GM12878 (cell line): ENCODE measurements around the gene ZSWIM7. TPM values are rescaled to one million over a fixed set of nuclear protein-coding genes. Genes with fewer than 3 reads are reported as not detected.

Experiments used
- ATAC-seq: fragments of 200-7000 bp; cut with Tn5 transposase; 3 replicates; pipeline ENCODE4 v1.9.1; 2020; ENCODE audit warnings: mild to moderate bottlenecking, moderate library complexity
- BruUV-seq: library from RNA; stranded (reverse); fragments of 400-500 nt; replicated peaks from 2 replicates; lab custom pipeline; 2021; lab: Mats Ljungman, UMichigan
- CTCF ChIA-PET: fragments of 300-600 bp; sonication (Branson Sonifier 250); formaldehyde crosslinking; extraction: SDS; loops from one replicate; lab custom pipeline; 2021; ENCODE audit warnings: inconsistent platforms; lab: Yijun Ruan, JAX
- POLR2A ChIA-PET: fragments of 350-600 bp; formaldehyde crosslinking; extraction: SDS; loops from one replicate; lab custom pipeline; 2021; ENCODE audit warnings: inconsistent platforms; lab: Charles Lee
- RAD21 ChIA-PET: fragments of 300-600 bp; sonication (Branson Sonifier 250); formaldehyde crosslinking; loops from one replicate; lab custom pipeline; 2023; ENCODE audit warnings: antibody characterized with exemption; ENCODE audit not compliant: unreplicated experiment; lab: Charles Lee
- SMC1A ChIA-PET: fragments of 300-600 bp; sonication (Branson Sonifier 250); formaldehyde crosslinking; loops from one replicate; lab custom pipeline; 2023; ENCODE audit not compliant: unreplicated experiment, uncharacterized antibody; lab: Charles Lee
- DNase-seq: peaks from one replicate; pipeline ENCODE4 v3.0.0-alpha.2; 2011; ENCODE audit warnings: low read depth, low spot score
- FAIRE-seq: peaks from 3 replicates; lab custom pipeline; 2011; peaks lifted over from hg19 to GRCh38; lab: Jason Lieb, UNC
- H2AFZ ChIP-seq: 2 replicates; pipeline ENCODE4 v1.6.0; 2011; ENCODE audit warnings: low read depth, low read length, control low read depth; ENCODE audit not compliant: control insufficient read depth
- H3K27ac ChIP-seq: 2 replicates; pipeline ENCODE4 v1.5.1; 2011; ENCODE audit warnings: control low read depth; ENCODE audit not compliant: control insufficient read depth, insufficient read depth
- H3K27me3 ChIP-seq, 2 experiments: replicated peaks in 1 of 2; 2 replicates each; pipeline versions ENCODE4 v1.6.0 to v1.6.1; 2011; ENCODE audit warnings: low read length in 1 of 2; ENCODE audit not compliant: control insufficient read depth in 2 of 2, insufficient read depth in 2 of 2
- H3K36me3 ChIP-seq, 2 experiments: 2 replicates each; pipeline ENCODE4 v1.5.1; 2011; ENCODE audit warnings: low read length in 1 of 2; ENCODE audit not compliant: control insufficient read depth in 2 of 2, insufficient read depth in 2 of 2
- H3K4me1 ChIP-seq: 2 replicates; pipeline ENCODE4 v1.6.1; 2011; ENCODE audit warnings: mild to moderate bottlenecking, low read length, moderate library complexity, mixed read lengths; ENCODE audit not compliant: control insufficient read depth, insufficient read depth
- H3K4me2 ChIP-seq: 2 replicates; pipeline ENCODE4 v1.6.0; 2011; ENCODE audit warnings: control low read depth; ENCODE audit not compliant: control insufficient read depth, insufficient read depth
- H3K4me3 ChIP-seq: fragments of 200-600 bp; sonication (generic); 2 replicates; pipeline ENCODE4 v1.5.1; 2016
- H3K79me2 ChIP-seq: 2 replicates; pipeline ENCODE4 v1.6.0; 2011; ENCODE audit warnings: low read length; ENCODE audit not compliant: control insufficient read depth, insufficient read depth
- H3K9ac ChIP-seq: 2 replicates; pipeline ENCODE4 v1.8.0; 2011; ENCODE audit warnings: low read length, control low read depth, mixed read lengths; ENCODE audit not compliant: control insufficient read depth, insufficient read depth
- H3K9me3 ChIP-seq: replicated peaks from 3 replicates; pipeline ENCODE4 v1.5.1; 2011; ENCODE audit warnings: mild to moderate bottlenecking, low read length; ENCODE audit not compliant: control insufficient read depth, insufficient read depth
- H4K20me1 ChIP-seq: 2 replicates; pipeline ENCODE4 v1.6.0; 2011; ENCODE audit not compliant: control insufficient read depth, insufficient read depth
- BACH1 ChIP-seq: fragments of 450-650 bp; IDR thresholded peaks from 2 replicates; pipeline ENCODE4 v1.6.1; 2017; ENCODE audit warnings: mild to moderate bottlenecking, borderline replicate concordance
- CHD1 ChIP-seq: IDR thresholded peaks from 2 replicates; pipeline ENCODE4 v1.6.1; 2012; ENCODE audit warnings: low read depth, low read length, improper control_type of control experiment
- FOXM1 ChIP-seq: IDR thresholded peaks from 2 replicates; pipeline ENCODE4 v1.6.1; 2012; ENCODE audit warnings: low read depth, mild to moderate bottlenecking, inconsistent platforms, low read length, moderate library complexity
- IRF3 ChIP-seq: fragments of 450-650 bp; IDR thresholded peaks from 2 replicates; pipeline ENCODE4 v1.6.1; 2014; ENCODE audit warnings: mild to moderate bottlenecking
- MTA3 ChIP-seq: IDR thresholded peaks from 2 replicates; pipeline ENCODE4 v1.6.1; 2012; ENCODE audit warnings: low read length, inconsistent platforms, borderline replicate concordance
- NFYA ChIP-seq: IDR thresholded peaks from 2 replicates; pipeline ENCODE4 v1.6.1; 2011; ENCODE audit warnings: low read depth, mild to moderate bottlenecking, low read length, improper control_type of control experiment, borderline replicate concordance
- PAX8 ChIP-seq: fragments of 450-650 bp; IDR thresholded peaks from 2 replicates; pipeline ENCODE4 v1.6.1; 2017; ENCODE audit warnings: mild to moderate bottlenecking, moderate library complexity
- PML ChIP-seq: IDR thresholded peaks from 2 replicates; pipeline ENCODE4 v1.6.1; 2012; ENCODE audit warnings: low read length, inconsistent platforms
- POLR2AphosphoS2 ChIP-seq: IDR thresholded peaks from 2 replicates; pipeline ENCODE4 v1.6.1; 2011; ENCODE audit warnings: low read depth, mild to moderate bottlenecking, low read length, improper control_type of control experiment, moderate library complexity
- SMAD1 ChIP-seq: fragments of 450-650 bp; IDR thresholded peaks from 2 replicates; pipeline ENCODE4 v1.6.1; 2018; ENCODE audit warnings: mild to moderate bottlenecking, low read depth; ENCODE audit not compliant: partially characterized antibody
- SPI1 ChIP-seq: IDR thresholded peaks from 2 replicates; pipeline ENCODE4 v1.6.1; 2011; ENCODE audit warnings: low read depth, mild to moderate bottlenecking, low read length, moderate library complexity, borderline replicate concordance; ENCODE audit not compliant: insufficient read depth
- TCF12 ChIP-seq: IDR thresholded peaks from 2 replicates; pipeline ENCODE4 v1.6.1; 2011; ENCODE audit warnings: low read depth, mild to moderate bottlenecking, low read length
- WGBS: methylation state at CpG from one replicate; pipeline ENCODE4 v1.1.6; 2016; ENCODE audit warnings: low lambda C conversion rate; ENCODE audit not compliant: insufficient replicate concordance, insufficient coverage; ENCODE audit errors: missing lambda C conversion rate; 5-methylcytosine and 5-hydroxymethylcytosine counted together
- in situ Hi-C: fragments of 300-500 bp; cut with MboI; formaldehyde crosslinking; loops from 9 replicates; pipeline ENCODE4 v1.14.3; 2018; ENCODE audit warnings: mixed read lengths
- intact Hi-C: fragments of 100-400 bp; cut with micrococcal nuclease; formaldehyde crosslinking; loops from one replicate; pipeline ENCODE4 v1.14.2; 2022; ENCODE audit not compliant: unreplicated experiment
- polyA plus RNA-seq, 11 experiments: library from polyadenylated mRNA; depleted of rRNA in 4 of 11; unstranded in 6 of 11; stranded (reverse) in 5 of 11; fragments of >200 nt; fragmentation: Nextera tagmentation in 4 of 11; fragmentation: Illumina TruSeq in 1 of 11; extraction: Ambion mirVana in 4 of 11; extraction: Trizol in 1 of 11; gene quantifications; 1 replicate in 1 of 11; 2 replicates in 10 of 11; pipeline versions ENCODE4 v1.2.1 to v1.2.3, GENCODE V29; 2011 to 2016; ENCODE audit warnings: inconsistent platforms in 2 of 11, missing spikeins in 2 of 11, low read depth in 1 of 11
- total RNA-seq, 4 experiments: library from RNA; depleted of rRNA in 3 of 4; stranded (reverse); fragments of >200 nt in 3 of 4; fragmentation: Illumina TruSeq in 1 of 4; extraction: Trizol in 1 of 4; gene quantifications; 2 replicates each; pipeline versions ENCODE4 v1.2.1 to v1.2.3, GENCODE V29; 2013 to 2021

ZSWIM7 gene
- total and polyA plus RNA-seq, 10 of the 15 experiments (the other 5 are each of a cell fraction or from before 2014, with no cell fraction given), result 7.0 to 26.6 (median 9.9) TPM

GRCh38 chr17:15942207-15942833, 57.2 kb downstream of the ZSWIM7 start:
- TF ChIP-seq SPI1, result peak; percentile 25; the same call in 1 of the 2 replicates
- TF ChIP-seq TCF12, result no peak
- no peak for TF ChIP-seq CHD1
- no peaks in the 10 kb centered on the region for H3K79me2 ChIP-seq
- H3K9ac ChIP-seq, result no peak overlapping the region
- peaks cover 7 to 17% of the 10 kb centered on the region in 2 experiments for H3K27me3 ChIP-seq
- no peak overlapping the region for H3K4me2 ChIP-seq
- H4K20me1 ChIP-seq, result no peaks in the 10 kb centered on the region
- no peak overlapping the region for H3K27ac ChIP-seq
- intact Hi-C loops (no loop called here), in situ Hi-C loops (no loop called here)
- no peak for FAIRE-seq
- SMC1A ChIA-PET, result no interaction called here
- POLR2A ChIA-PET, result no interaction called here
- CTCF ChIA-PET, result interaction anchor here (1.1 kb wide), 1 partner anchor 16 kb away, joined by 3 read pairs; no protein-coding TSS in a partner anchor
- no TSS peak for BruUV-seq
- no peaks in the 10 kb centered on the region for H3K36me3 ChIP-seq
- H3K9me3 ChIP-seq, result peaks cover 2% of the 10 kb centered on the region; the same call in 2 of the 3 replicates
- H2AFZ ChIP-seq, result no peak overlapping the region
- RAD21 ChIA-PET, result no interaction called here
- 81% methylated on average over 7 of the region's 7 CpGs for WGBS
- no peaks in the 10 kb centered on the region for H3K4me1 ChIP-seq
- ATAC-seq, result no peak
- H3K4me3 ChIP-seq, result no peak overlapping the region
- DNase-seq, result no peak

GRCh38 chr17:15941781-15942180, 57.7 kb downstream of the ZSWIM7 start:
- ATAC-seq (no peak), DNase-seq (no peak), FAIRE-seq (no peak)
- Histone ChIP-seq H3K27ac (no peak overlapping the region), H3K79me2 (no peaks in the 10 kb centered on the region), H3K9ac (no peak overlapping the region), H2AFZ (no peak overlapping the region), H3K36me3 (no peaks in the 10 kb centered on the region), H4K20me1 (no peaks in the 10 kb centered on the region), H3K4me2 (no peak overlapping the region), H3K4me3 (no peak overlapping the region), H3K4me1 (no peaks in the 10 kb centered on the region), H3K9me3 (peaks cover 2% of the 10 kb centered on the region; the same call in 2 of the 3 replicates), H3K27me3 (peaks cover 7 to 17% of the 10 kb centered on the region in 2 experiments)
- ChIA-PET CTCF (interaction anchor here (1.1 kb wide), 1 partner anchor 17 kb away, joined by 3 read pairs; no protein-coding TSS in a partner anchor), SMC1A (no interaction called here), RAD21 (no interaction called here), POLR2A (no interaction called here)
- intact Hi-C loops, result no loop called here
- no TSS peak for BruUV-seq
- 29% methylated on average over 7 of the region's 7 CpGs for WGBS
- no peak for TF ChIP-seq FOXM1
- TF ChIP-seq SPI1, result no peak
- TF ChIP-seq POLR2AphosphoS2, result no peak
- no peak for TF ChIP-seq IRF3
- no peak for TF ChIP-seq MTA3
- TF ChIP-seq PML, result no peak
- TF ChIP-seq BACH1, result no peak
- no peak for TF ChIP-seq NFYA
- TF ChIP-seq PAX8, result no peak
- no peak for TF ChIP-seq SMAD1
- in situ Hi-C loops, result no loop called here
